ENCODE measurements around the gene MYO1G. TPM values are rescaled to one million over a fixed set of nuclear protein-coding genes. Genes with fewer than 3 reads are reported as not detected.
"Not testable (repeated sequence)": the region's sequence is repeated elsewhere in the genome, so short reads cannot be mapped to it uniquely, and the experiment has no call there.

MYO1G gene
- total RNA-seq (ENCODE audit: low replicate concordance) = 0.09 TPM in 1 of 2 replicates, not detected in the other

DNA sequence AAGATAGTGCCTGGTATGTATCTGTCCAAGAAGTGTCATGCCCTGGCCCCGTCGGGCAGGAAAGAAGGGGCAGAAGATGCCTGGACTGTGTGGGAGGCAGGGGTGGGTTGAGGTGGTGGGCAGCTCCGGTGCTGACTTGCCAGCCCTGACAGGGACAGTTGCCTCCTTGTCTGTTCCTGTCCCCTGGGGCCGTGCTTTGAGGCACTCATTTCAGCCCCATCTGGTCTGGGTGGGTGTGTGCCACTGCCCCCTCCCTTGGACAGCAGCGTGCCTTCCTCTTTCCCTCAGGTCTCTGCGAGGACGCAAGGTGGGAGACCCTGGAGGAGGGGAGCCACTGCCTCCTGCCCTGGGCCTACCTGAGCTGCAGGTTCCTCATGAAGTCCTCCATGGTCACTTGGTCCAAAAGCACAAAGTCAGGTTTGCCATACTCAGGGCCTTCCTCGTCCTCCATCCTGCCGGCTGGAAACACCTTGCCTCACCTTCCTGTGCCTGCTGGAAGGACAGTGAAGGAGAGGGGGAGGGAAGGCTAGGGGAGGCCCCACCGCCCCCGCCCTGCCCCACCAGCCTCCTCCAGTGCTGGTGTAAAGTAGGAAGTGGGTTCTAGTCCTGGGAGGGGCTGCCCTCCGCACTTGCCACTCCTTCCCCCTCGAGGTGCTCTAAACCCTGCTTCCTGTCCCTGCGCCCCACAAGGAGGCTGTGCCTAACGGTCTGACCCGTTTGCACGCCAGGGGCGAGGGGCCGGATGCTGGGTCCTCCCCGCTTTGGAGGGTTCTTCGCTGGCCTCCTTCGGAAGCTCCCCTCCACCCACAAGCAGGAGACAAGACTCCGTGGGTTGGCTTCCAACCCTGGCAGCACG, at the start of gene MYO1G:
Gene MYO1G (minus strand): TSS at position 505 of the 856 bp plus-strand sequence. CDS start 54 bp downstream, at position 451.
- TF ChIP-seq, protein P1, sequence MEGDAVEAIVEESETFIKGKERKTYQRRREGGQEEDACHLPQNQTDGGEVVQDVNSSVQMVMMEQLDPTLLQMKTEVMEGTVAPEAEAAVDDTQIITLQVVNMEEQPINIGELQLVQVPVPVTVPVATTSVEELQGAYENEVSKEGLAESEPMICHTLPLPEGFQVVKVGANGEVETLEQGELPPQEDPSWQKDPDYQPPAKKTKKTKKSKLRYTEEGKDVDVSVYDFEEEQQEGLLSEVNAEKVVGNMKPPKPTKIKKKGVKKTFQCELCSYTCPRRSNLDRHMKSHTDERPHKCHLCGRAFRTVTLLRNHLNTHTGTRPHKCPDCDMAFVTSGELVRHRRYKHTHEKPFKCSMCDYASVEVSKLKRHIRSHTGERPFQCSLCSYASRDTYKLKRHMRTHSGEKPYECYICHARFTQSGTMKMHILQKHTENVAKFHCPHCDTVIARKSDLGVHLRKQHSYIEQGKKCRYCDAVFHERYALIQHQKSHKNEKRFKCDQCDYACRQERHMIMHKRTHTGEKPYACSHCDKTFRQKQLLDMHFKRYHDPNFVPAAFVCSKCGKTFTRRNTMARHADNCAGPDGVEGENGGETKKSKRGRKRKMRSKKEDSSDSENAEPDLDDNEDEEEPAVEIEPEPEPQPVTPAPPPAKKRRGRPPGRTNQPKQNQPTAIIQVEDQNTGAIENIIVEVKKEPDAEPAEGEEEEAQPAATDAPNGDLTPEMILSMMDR (IDR thresholded peaks at IDR 0.05; ENCODE audit: insufficient read depth, low read length) = no peak
- H3K4me3 ChIP-seq (ENCODE audit: low read depth, low read length) = no peak within 1 kb of the TSS
- DNase-seq (ENCODE audit: low read depth) = no peak

DNA sequence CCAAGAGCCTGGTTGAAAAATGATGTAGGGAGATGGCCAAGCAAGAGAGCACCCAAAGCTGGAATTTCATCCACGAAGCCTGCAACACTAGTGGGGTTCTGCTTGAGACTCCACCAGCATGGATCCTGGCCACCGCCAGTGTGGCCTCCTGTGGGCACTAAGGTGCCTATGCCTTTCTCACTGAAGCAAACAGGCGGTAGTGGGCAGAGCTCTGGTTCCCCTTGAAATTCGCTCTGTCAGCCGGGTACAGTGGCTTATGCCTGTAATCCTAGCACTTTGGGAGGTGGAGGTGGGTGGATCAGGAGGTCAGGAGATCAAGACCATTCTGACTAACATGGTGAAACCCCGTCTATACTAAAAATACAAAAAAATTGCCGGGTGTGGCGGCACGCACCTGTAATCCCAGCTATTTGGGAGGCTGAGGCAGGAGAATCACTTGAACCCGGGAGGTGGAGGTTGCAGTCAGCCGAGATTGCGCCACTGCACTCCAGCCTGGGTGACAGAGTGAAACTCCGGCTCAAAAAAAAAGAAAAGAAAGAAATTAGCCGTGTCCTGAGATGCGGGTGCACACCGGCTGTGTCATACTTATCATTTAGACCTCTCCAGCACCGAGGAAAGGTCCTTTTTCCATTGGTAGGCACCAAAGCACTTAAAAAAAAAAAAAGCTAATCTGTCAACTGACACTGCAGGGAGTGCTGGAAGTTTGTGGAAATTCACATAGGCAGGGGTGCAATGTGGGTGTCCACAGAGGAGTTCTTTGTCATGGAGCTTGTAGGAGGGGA, 49.5 kb upstream of the MYO1G start:
- no peak for DNase-seq (ENCODE audit: low read depth)
- no peak overlapping the region for H3K4me3 ChIP-seq (ENCODE audit: low read depth, low read length)
- TF ChIP-seq, protein P1 (IDR thresholded peaks at IDR 0.05; ENCODE audit: insufficient read depth, low read length) = no peak

DNA sequence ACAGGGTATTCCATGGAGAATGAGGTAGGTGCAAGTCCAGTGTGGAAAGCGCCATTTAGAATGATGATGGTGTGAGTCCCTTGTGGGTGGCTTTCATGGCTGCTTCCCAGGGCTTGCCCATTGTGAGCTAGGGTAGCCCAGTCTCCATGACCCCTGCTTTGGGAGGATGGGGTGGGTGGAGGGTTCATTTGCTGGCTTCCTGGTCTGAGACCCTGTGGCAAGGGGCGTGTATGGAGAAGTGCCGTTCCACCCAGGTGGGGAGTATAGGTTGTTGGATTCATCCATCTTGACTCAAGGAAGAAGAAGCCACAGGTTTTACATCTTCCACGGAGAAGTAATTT, 48.9 kb upstream of the MYO1G start:
- no peak overlapping the region for H3K4me3 ChIP-seq (ENCODE audit: low read depth, low read length)
- no peak for DNase-seq (ENCODE audit: low read depth)
- TF ChIP-seq, protein P1 (IDR thresholded peaks at IDR 0.05; ENCODE audit: insufficient read depth, low read length) = no peak

DNA sequence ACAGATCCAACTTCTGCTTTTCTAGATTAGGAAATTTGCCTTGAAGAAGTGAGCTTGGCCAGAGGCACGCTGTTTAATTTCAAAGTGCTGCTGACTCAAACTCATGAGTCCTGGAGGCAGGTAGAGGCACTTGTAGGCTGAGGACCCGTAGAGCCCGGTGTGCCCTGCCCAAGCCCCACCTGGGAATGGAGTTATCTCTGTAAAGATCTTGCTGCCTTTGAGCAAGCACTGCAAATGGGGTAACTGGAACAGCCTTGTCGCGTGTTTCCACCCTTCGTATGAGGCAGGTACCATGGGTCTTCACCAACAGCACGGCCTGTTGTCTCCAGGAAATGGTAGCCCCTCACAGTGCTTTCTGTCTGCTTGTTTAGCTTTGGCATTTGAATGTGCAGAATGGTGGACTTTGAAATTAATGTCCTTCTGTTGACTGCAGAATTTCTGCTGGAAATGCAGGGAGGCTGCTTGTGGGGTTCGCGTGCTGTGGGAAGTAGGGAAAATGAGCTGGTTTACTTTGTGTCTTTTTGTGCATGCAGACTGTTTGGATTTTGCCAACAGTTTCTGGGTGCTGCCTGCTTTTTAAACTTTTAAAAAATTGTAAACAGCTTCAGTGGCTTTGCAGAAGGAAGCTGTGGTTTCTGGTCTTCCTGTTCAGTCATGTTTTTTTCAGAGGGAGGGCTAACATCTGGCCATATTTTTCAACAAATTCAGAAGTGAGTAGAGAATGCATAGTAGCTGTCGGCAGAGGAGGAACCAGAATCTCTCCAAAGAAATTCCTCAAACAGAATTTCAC, 48.4 kb upstream of the MYO1G start:
- no peak overlapping the region for H3K4me3 ChIP-seq (ENCODE audit: low read depth, low read length)
- no peak for DNase-seq (ENCODE audit: low read depth)
- TF ChIP-seq, protein P1 (IDR thresholded peaks at IDR 0.05; ENCODE audit: insufficient read depth, low read length) = no peak

DNA sequence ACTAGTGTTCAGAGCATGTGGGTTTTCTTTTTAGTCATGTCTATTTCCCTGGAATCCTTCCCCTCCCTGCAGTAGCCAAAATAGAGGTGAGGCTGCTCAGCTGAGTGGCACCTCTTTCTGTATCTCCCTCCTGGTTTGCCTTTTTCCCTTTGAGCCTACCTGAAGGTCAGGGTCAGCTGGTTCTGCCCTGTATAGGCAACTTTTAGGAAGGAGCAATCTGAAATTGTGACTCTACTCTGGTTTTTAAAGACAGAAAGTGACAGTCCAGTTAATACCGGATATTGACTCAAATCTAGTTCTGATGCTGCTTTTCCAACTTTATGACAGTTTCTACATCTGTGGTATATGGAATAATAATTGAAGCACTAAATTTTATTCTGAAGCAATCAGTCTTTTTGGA, 47.2 kb upstream of the MYO1G start:
- H3K4me3 ChIP-seq (ENCODE audit: low read depth, low read length) = no peak overlapping the region
- TF ChIP-seq, protein P1 (IDR thresholded peaks at IDR 0.05; ENCODE audit: insufficient read depth, low read length) = no peak
- no peak for DNase-seq (ENCODE audit: low read depth)

DNA sequence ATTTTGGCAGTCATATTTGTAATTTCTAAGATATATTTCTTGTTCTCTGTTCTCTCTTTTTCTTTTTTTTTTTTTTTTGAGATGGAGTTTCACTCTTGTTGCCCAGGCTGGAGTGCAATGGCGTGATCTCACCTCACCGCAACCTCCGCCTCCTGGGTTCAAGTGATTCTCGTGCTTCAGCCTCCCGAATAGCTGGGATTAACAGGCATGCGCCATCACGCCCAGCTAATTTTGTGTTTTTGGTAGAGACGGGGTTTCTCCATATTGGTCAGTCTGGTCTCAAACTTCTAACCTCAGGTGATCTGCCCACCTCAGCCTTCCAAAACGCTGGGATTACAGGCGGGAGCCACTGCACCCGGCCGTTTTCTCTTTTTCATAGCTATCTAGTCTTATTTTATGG, 46.7 kb upstream of the MYO1G start:
- not testable (repeated sequence) for DNase-seq (ENCODE audit: low read depth); H3K4me3 ChIP-seq (ENCODE audit: low read depth, low read length)
